GM23338 (cell line): Measurements from ENCODE around the gene NIN. TPM values are rescaled to one million over a fixed set of nuclear protein-coding genes. Genes with fewer than 3 reads are reported as not detected.

Experiments
- ATAC-seq: fragments of 200-7000 bp; cut with Tn5 transposase; 3 replicates; pipeline ENCODE4 v1.9.1; 2020
- DNase-seq: peaks from one replicate; pipeline ENCODE4 v3.0.0-alpha.2; 2015; ENCODE audit warnings: low spot score
- H2AFZ ChIP-seq: fragments of 200-600 bp; sonication (generic); 2 replicates; pipeline ENCODE4 v1.8.0; 2016; ENCODE audit warnings: antibody characterized with exemption, mild to moderate bottlenecking, moderate library complexity
- H3F3A ChIP-seq: fragments of 200-600 bp; sonication (generic); replicated peaks from 2 replicates; pipeline ENCODE4 v1.8.0; 2017; ENCODE audit warnings: antibody characterized with exemption, mixed run types, low read depth
- H3K27ac ChIP-seq: fragments of 200-600 bp; sonication (generic); 2 replicates; pipeline ENCODE4 v1.6.1; 2016; ENCODE audit warnings: low read depth
- H3K27me3 ChIP-seq: fragments of 200-600 bp; sonication (generic); 2 replicates; pipeline ENCODE4 v1.8.0; 2016; ENCODE audit warnings: mild to moderate bottlenecking, mixed run types, moderate library complexity; ENCODE audit not compliant: insufficient read depth
- H3K36me3 ChIP-seq: fragments of 200-600 bp; sonication (generic); 2 replicates; pipeline ENCODE4 v1.8.0; 2016; ENCODE audit warnings: mild to moderate bottlenecking; ENCODE audit not compliant: insufficient read depth
- H3K4me1 ChIP-seq: fragments of 200-600 bp; sonication (generic); 2 replicates; pipeline ENCODE4 v1.8.0; 2016; ENCODE audit warnings: mild to moderate bottlenecking, moderate library complexity; ENCODE audit not compliant: insufficient read depth
- H3K4me2 ChIP-seq: fragments of 200-600 bp; sonication (generic); 2 replicates; pipeline ENCODE4 v1.7.1; 2017; ENCODE audit warnings: mixed run types
- H3K4me3 ChIP-seq: fragments of 200-600 bp; sonication (generic); 2 replicates; pipeline ENCODE4 v1.6.1; 2016; ENCODE audit warnings: mixed run types
- H3K79me2 ChIP-seq: fragments of 200-600 bp; sonication (generic); replicated peaks from 2 replicates; pipeline ENCODE4 v1.8.0; 2017; ENCODE audit warnings: mild to moderate bottlenecking; ENCODE audit not compliant: insufficient read depth
- H3K9me2 ChIP-seq: fragments of 200-600 bp; sonication (generic); 2 replicates; pipeline ENCODE4 v1.8.0; 2017; ENCODE audit not compliant: insufficient read depth
- H4K20me1 ChIP-seq: fragments of 200-600 bp; sonication (generic); replicated peaks from 2 replicates; pipeline ENCODE4 v1.8.0; 2017; ENCODE audit warnings: mild to moderate bottlenecking; ENCODE audit not compliant: insufficient read depth
- H3K27ac Mint-ChIP-seq: 2 replicates; pipeline ENCODE4 v1.8.0; 2020; ENCODE audit warnings: inconsistent platforms, mild to moderate bottlenecking, moderate library complexity, mixed read lengths
- H3K27me3 Mint-ChIP-seq: 3 replicates; pipeline ENCODE4 v1.8.0; 2022; ENCODE audit warnings: low read depth, mild to moderate bottlenecking, moderate library complexity, mixed read lengths, inconsistent platforms; ENCODE audit not compliant: insufficient read depth, poor library complexity
- H3K36me3 Mint-ChIP-seq: 3 replicates; pipeline ENCODE4 v1.8.0; 2021; ENCODE audit warnings: low read depth, mild to moderate bottlenecking, inconsistent platforms, moderate library complexity, mixed read lengths
- H3K4me1 Mint-ChIP-seq: 3 replicates; pipeline ENCODE4 v1.8.0; 2020; ENCODE audit warnings: mild to moderate bottlenecking, inconsistent platforms, mixed read lengths
- H3K4me3 Mint-ChIP-seq: 3 replicates; pipeline ENCODE4 v1.8.0; 2021; ENCODE audit warnings: moderate library complexity, mild to moderate bottlenecking, inconsistent platforms, mixed read lengths
- H3K9me3 Mint-ChIP-seq: 3 replicates; pipeline ENCODE4 v1.8.0; 2020; ENCODE audit warnings: moderate library complexity, mild to moderate bottlenecking, inconsistent platforms, mixed read lengths
- POLR2AphosphoS5 ChIP-seq: IDR thresholded peaks from 2 replicates; pipeline ENCODE4 v1.6.1; 2016; ENCODE audit warnings: antibody characterized with exemption, low read depth
- ZNF462 ChIP-seq: fragments of 250-450 bp; sonication (Bioruptor Pico); IDR thresholded peaks from 2 replicates; pipeline ENCODE4 v1.5.0; 2020; ENCODE audit warnings: mild to moderate bottlenecking, moderate library complexity
- polyA plus RNA-seq: library from polyadenylated mRNA; unstranded; fragments of >200 nt; fragmentation: Nextera tagmentation; extraction: Ambion mirVana; gene quantifications from 2 replicates; pipeline ENCODE4 v1.2.1, GENCODE V29; 2016
- total RNA-seq: library from RNA; depleted of rRNA; stranded (reverse); fragments of >200 nt; shearing (Covaris generic); gene quantifications from 2 replicates; pipeline ENCODE4 v1.2.3, GENCODE V29; 2014
- TF ChIP-seq, protein P1 (sequence below), 2 experiments: fragments of 200-600 bp in 1 of 2; sonication (generic) in 1 of 2; conservative IDR thresholded peaks; 2 replicates each; pipeline versions ENCODE4 v1.5.1 to v1.6.1; 2016 to 2017; ENCODE audit warnings: antibody characterized with exemption in 2 of 2, low read depth in 2 of 2, mild to moderate bottlenecking in 2 of 2, moderate library complexity in 1 of 2

NIN gene
- total and polyA plus RNA-seq, 2 experiments from 2014 or later, result 7.4 to 17.4 TPM

DNA sequence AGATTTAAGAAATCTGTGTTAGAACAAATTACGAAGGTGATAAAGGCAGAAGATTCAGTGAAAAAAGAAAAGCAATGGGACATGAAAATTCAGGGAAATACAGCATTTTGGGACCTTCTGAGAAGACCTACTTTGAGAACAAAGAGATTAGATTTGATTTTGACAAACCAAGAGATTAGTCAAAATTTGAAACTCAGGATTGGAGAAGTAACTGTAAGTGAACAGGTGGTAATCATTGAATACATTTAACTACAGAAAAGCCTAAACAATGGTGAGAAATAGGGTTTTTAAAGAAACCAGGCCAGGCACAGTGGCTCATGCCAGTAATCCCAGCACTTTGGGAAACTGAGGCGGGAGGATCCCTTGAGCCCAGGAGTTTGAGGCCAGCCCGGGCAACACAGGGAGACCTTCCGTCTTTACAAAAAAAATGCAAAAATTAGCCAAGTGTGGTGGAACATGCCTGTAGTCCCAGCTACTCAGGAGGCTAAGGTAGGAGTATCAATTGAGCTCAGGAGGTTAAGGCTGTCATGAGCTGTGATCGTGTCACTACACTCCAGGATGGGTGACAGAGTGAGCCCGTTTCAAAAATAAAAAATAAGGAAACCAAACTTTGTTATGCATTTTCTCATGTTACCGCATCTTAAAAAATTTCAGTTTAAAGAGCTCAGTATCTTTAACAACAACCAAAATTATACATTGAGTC is 154.0 kb downstream of the NIN start (continued):
- no peak for TF ChIP-seq ZNF462 (CRISPR knock-in tag)
- TF ChIP-seq, protein P1, sequence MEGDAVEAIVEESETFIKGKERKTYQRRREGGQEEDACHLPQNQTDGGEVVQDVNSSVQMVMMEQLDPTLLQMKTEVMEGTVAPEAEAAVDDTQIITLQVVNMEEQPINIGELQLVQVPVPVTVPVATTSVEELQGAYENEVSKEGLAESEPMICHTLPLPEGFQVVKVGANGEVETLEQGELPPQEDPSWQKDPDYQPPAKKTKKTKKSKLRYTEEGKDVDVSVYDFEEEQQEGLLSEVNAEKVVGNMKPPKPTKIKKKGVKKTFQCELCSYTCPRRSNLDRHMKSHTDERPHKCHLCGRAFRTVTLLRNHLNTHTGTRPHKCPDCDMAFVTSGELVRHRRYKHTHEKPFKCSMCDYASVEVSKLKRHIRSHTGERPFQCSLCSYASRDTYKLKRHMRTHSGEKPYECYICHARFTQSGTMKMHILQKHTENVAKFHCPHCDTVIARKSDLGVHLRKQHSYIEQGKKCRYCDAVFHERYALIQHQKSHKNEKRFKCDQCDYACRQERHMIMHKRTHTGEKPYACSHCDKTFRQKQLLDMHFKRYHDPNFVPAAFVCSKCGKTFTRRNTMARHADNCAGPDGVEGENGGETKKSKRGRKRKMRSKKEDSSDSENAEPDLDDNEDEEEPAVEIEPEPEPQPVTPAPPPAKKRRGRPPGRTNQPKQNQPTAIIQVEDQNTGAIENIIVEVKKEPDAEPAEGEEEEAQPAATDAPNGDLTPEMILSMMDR (conservative IDR thresholded peaks at IDR 0.05; ENCODE audit: low read depth in 2 of 2), result no peak

DNA sequence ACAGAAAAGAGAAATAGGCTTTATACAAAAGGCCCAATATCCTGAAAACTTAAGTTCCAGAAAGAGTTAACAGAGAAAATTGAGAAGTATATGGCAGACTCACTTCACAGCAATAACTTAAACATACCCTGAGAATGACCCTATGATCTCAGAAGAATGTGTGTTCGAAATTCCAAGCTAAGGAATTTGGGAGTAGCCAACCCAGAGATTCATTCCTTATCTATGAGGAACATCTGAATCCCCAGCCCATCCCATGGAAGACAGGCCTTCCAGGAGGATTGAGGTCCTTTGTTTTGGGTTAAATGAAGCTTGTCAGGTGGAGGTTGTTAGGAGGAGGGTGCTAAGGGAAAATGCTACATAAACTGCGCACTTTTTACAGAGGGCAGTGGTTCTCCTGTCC is 155.4 kb downstream of the NIN start:
- no peaks in the 10 kb centered on the region for H3K36me3 Mint-ChIP-seq
- peaks cover 9% of the 10 kb centered on the region for H3K4me1 ChIP-seq
- no peaks in the 10 kb centered on the region for H3K9me3 Mint-ChIP-seq
- peaks cover 6% of the 10 kb centered on the region for H3K4me1 Mint-ChIP-seq
- H3K9me2 ChIP-seq, result no peaks in the 10 kb centered on the region
- no peak overlapping the region for H3K27ac Mint-ChIP-seq
- DNase-seq (peak; percentile 29), ATAC-seq (no peak)
- H3K27me3 Mint-ChIP-seq, result peaks cover 2% of the 10 kb centered on the region
- no peaks in the 10 kb centered on the region for H3F3A ChIP-seq
- TF ChIP-seq POLR2AphosphoS5, result no peak
- no peak overlapping the region for H2AFZ ChIP-seq
- no peaks in the 10 kb centered on the region for H3K27me3 ChIP-seq
- no peak overlapping the region for H3K4me3 ChIP-seq
- H3K4me3 Mint-ChIP-seq, result no peak overlapping the region
- no peaks in the 10 kb centered on the region for H3K79me2 ChIP-seq
- H3K4me2 ChIP-seq, result no peak overlapping the region
- no peaks in the 10 kb centered on the region for H3K36me3 ChIP-seq
- no peaks in the 10 kb centered on the region for H4K20me1 ChIP-seq
- no peak overlapping the region for H3K27ac ChIP-seq
